Kidney glomerular epithelial cell (primary cell): ENCODE data around the gene TMEM132D.
"Not testable (repeated sequence)": the region's sequence is repeated elsewhere in the genome, so short reads cannot be mapped to it uniquely, and the experiment has no call there.

Source experiments
- DNase-seq: peaks from one replicate; lab custom pipeline; 2025; lab: John Stamatoyannopoulos, UW

The TMEM132D gene

GRCh38 chr12:129588142-129588541 is 315.7 kb downstream of the TMEM132D start:
- DNase-seq, result no peak

DNA sequence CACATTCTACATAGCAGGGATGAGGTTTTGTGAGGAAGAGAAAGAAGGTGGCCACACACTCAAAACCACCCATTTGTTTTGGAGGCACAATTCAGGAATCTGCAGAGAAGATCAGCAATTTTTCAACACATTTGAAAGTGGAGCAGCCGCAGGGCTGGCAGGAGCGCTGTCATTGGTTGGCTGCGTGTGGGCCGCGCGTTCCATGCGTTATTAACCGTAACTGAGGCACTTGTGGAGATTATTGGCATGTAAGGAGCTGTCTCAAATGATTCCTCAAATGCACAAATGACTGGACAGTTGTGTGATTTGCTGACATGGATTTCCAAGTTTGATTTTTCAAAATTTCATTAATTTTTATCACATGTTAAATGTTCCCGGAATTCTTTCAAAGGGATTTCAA is 318.5 kb downstream of the TMEM132D start:
- no peak for DNase-seq

- no peak for DNase-seq
Measured at GRCh38 chr12:129579879-129580278, 323.9 kb downstream of the TMEM132D start.

GRCh38 chr12:129571901-129572494 is 331.8 kb downstream of the TMEM132D start:
- DNase-seq, result no peak

- no peak for DNase-seq
Measured at GRCh38 chr12:129570796-129571400, 332.9 kb downstream of the TMEM132D start.

DNA sequence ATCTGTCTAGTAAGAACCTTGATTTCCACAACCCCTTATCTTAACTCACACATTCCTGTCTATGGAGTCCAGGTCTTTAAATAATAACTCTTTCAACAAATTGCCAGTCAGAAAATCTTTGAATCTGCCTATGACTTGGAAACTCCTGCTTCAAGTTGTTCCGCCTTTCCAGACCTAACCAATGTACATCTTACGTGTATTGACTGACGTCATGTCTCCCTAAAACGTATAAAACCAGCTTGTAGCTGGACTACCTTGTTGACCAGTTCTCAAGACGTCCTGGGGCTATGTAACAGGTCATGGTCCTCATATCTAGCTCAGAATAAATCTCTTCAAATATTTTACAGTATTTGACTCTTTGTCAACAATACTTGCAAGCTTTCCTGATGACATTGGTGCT is 337.0 kb downstream of the TMEM132D start:
- DNase-seq, result no peak

DNA sequence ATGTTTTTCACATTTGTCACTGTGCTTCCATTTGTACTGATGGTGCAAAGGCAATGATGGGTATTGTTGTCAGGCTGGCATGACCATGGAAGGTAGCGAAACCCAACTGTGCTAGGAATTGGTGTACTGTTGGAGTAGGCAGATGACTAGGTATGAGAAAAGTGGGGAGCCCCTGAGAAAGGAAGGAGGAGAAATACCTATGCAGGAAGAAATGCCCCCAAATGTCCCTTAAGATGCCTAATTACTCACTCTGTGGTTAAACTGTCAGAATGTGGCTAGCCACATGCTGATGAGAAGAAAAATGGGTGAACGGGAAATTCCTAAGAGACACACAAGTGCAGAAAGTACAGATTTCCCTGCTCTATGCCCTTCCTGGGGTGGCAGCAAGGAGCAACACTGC is 339.1 kb downstream of the TMEM132D start:
- DNase-seq, result no peak

- DNase-seq, result no peak
Measured at GRCh38 chr12:129563266-129563665, 340.6 kb downstream of the TMEM132D start.

DNA sequence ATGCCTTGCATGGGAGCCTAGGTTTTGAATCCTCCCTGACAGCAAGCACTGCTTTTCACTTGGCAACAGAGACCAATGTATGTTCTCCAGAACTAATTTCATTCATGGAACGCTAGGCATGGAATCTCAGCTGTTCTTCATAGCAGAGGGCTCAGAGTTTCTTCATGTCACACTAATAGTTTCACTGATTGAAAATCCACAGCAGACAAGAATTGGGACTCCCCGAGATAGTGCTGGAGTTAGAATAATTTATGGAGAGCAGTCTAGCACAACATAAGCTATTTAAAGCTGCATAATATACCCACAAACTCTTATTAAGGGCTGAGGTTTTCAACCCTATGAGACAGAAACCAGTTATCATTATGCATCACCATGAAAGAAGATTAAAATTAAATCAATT is 342.5 kb downstream of the TMEM132D start:
- DNase-seq, result no peak

DNA sequence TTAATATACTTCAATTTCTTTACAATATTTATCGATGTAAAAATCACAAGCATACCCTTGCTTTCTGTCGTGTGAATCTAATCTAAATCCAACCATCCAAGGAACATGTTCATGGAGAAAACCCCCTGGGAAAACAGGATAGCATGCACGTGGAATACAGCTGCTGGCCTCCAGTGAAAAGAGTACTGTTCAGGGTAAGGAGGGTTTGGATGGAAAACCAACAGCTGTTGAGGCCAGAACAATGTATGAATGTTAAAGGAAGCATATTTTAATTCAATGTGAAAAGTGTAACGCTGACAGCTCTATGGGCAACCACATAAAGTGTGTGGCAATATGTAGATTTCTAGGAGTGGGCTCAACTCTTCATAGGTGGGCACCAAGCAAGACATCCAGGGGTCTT is 344.0 kb downstream of the TMEM132D start:
- DNase-seq, result no peak

DNA sequence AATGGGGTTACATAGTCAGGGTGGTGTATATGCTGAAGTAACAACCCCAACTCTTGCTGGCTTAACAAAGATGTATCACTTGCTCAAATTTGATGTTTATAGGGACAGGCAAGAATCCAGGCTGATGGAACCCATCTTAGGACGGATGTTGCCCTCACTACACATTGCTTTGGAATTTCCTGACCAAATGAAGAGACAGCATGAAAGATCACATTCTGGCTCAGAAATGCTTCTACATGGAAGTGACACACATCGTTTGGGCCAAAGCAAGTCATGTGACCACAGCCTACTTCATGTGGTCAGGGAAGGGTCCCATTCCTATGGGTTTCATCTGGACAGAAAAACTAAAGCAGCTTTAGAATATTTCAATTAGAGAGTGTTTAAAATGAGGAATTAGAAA is 345.8 kb downstream of the TMEM132D start:
- no peak for DNase-seq

GRCh38 chr12:129556082-129556481 is 347.7 kb downstream of the TMEM132D start:
- DNase-seq, result no peak

GRCh38 chr12:129552996-129553750 is 350.7 kb downstream of the TMEM132D start:
- DNase-seq, result no peak

DNA sequence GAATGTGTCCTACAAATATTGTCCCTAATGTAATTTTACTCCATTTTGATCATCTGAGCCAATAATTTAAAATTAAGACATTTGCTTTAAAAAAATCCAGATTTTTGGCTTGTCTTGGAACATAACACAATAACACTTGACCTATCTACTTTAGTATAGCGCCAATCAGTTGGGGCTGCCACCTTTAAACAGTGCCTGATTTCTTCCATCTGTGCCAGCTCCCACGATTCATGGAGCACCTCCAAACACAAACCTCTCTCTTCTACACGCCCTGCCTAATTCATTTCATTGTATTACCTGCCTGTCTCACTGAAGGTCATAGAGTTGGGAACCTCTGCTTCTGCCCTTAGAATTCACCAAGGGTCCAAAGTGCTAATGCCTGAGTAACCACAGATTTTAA is 352.4 kb downstream of the TMEM132D start:
- no peak for DNase-seq

GRCh38 chr12:129550353-129550752 is 353.5 kb downstream of the TMEM132D start:
- DNase-seq, result no peak

DNA sequence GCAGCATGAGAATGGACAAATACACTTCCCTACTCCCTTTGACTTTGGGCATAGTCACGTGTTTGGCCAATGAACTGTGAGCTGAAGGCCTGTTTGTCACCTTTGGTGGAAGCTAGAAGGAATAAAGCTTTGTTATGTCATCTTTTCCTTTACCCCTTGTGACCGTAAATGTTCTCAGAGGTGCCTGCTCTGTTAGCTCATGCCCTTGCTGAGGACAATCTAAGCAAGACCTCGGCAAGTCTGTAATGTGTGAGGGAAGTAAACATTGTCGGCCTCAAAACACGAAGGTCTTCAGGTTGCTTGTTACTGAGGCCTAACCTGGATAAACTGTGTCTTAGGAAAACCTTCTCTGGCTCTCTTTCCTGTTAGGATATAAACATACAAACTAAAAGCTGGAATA is 354.2 kb downstream of the TMEM132D start:
- DNase-seq, result no peak

- DNase-seq, result not testable (repeated sequence)
Measured at GRCh38 chr12:129549020-129549419, 354.8 kb downstream of the TMEM132D start.

GRCh38 chr12:129544716-129545115 is 359.1 kb downstream of the TMEM132D start:
- DNase-seq, result no peak

DNA sequence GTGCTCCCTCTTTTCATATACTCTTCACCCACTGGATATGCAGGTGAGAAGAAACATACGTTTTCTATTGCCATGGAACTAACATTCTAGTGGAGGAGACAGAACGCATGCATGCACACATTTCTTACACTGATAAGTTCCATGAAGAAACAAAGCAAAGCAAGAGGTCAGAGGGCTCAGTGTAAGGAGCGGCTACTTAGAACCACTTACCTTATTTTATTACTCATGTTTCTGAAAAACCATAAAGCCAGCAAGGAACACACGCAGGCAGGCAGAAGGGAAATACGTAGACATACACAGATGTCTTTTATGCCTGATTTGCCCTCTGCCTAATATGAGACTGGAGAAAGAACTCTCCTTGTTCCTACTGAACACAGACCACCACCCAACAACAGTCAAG is 362.9 kb downstream of the TMEM132D start:
- DNase-seq, result no peak

DNA sequence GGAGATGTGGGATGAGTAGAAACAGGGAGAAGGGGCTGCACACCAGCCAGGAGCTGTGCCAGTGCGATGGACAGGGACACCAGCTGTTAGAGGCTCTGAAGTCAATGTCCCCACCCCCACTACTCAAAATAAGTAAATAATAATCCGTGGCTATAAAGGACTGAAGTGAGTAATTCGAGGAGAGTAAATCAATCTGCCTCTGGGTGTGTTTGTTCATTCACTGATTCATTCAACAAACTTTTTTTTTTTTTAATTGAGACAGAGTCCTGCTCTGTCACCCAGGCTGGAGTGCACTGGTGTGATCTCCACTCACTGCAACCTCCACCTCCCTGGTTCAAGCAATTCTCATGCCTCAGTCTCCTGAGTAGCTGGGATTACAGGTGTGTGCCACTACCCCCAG is 363.6 kb downstream of the TMEM132D start:
- no peak for DNase-seq

DNA sequence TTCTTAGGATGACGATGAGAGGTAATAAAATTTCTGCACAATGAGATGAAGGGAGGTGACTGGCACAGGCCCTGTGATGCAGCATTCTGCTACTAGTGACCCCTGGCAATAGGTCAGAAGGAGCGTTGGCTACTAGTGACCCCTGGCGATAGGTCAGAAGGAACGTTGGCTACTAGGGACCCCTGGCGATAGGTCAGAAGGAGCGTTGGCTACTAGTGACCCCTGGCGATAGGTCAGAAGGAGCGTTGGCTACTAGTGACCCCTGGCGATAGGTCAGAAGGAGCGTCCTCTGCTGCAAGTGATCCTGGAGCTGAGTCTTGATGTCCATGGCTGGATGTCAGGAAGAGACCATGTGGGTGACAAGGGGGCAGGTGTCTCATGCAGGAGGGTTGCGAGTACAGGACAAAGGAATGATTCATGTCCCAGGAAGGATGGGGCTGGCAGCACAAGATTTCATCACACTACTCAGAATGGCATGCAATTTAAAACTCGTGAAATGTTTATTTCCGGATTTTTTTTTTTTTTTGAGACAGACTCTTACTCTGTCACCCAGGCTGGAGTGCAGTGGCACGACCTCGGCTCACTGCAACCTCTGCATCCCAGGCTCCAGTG is 365.0 kb downstream of the TMEM132D start:
- not testable (repeated sequence) for DNase-seq

DNA sequence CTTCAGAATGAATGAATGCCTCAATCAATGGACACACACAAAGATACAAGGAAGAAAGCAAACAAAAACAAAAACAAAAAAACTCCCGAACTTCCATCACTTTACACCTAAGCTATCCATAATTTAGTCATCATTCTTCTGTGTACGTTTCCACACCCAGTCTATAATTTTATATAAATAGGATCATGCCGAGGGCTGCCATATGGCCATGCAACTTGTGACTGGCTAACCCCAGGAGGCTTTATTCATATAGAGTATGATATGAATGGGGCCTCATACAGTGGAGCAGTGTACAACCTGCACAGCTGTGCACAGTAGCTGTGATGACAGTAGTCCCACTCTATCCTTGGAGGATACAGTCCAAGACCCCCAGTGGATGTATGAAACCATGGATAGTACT is 365.7 kb downstream of the TMEM132D start:
- no peak for DNase-seq
